ENCODE data around the gene TNFAIP3. TPM values are rescaled to one million over a fixed set of nuclear protein-coding genes. Genes with fewer than 3 reads are reported as not detected.

Gene TNFAIP3
- total RNA-seq, 1 experiment from 2014 or later, result 19.2 TPM

GRCh38 chr6:137873273-137873762, 6.3 kb downstream of the TNFAIP3 start:
- in situ Hi-C loops (cut with HindIII; ENCODE audit: low pct_unique_long_range_greater_than_20kb, low sequenced_read_pairs), result no loop called here

DNA sequence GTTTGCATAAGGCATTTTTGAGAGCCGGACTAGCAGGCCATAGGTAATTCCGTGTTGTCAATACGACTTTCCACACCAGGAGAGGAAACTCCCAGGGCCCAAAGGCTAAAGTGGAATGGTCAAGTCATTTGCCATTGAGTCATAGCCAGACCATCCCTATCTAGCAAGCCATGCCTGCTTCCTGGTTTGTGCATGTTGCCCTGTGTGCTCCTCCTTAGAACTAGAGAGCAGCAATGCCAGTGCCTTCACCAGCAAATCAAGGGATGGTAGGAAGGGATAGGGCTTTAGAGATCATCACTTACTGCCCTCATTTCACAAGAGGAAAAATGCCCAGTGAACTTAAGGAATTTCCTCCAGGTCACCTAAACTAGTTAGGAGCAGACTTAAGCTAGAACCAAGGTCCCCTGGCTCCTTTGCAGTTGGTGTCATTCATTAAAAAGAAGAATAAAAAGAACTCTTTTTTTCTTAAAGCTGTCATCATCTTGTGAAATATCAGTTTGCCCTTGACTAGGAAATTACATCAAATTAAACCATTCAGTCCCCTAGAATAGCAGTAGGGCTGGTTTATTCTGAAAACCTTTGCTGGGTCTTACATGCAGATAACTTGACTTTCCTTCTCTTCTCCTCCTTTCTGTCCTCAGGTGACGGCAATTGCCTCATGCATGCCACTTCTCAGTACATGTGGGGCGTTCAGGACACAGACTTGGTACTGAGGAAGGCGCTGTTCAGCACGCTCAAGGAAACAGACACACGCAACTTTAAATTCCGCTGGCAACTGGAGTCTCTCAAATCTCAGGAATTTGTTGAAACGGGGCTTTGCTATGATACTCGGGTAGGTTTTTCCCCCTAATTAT, 7.4 kb downstream of the TNFAIP3 start:
- peak; percentile 56 for DNase-seq (ENCODE audit: low read depth)
- in situ Hi-C loops (cut with HindIII; ENCODE audit: low pct_unique_long_range_greater_than_20kb, low sequenced_read_pairs), result no loop called here

More at GRCh38 chr6:137873273-137873762, 6.3 kb downstream of the TNFAIP3 start:
- peak; percentile 85 for DNase-seq (ENCODE audit: low read depth)

GRCh38 chr6:137875058-137875520, 8.0 kb downstream of the TNFAIP3 start:
- no peak for DNase-seq (ENCODE audit: low read depth)
- in situ Hi-C loops (cut with HindIII; ENCODE audit: low pct_unique_long_range_greater_than_20kb, low sequenced_read_pairs), result no loop called here

- in situ Hi-C loops (cut with HindIII; ENCODE audit: low pct_unique_long_range_greater_than_20kb, low sequenced_read_pairs), result no loop called here
- no peak for DNase-seq (ENCODE audit: low read depth)
Observed at GRCh38 chr6:137875606-137876005, 8.5 kb downstream of the TNFAIP3 start.

DNA sequence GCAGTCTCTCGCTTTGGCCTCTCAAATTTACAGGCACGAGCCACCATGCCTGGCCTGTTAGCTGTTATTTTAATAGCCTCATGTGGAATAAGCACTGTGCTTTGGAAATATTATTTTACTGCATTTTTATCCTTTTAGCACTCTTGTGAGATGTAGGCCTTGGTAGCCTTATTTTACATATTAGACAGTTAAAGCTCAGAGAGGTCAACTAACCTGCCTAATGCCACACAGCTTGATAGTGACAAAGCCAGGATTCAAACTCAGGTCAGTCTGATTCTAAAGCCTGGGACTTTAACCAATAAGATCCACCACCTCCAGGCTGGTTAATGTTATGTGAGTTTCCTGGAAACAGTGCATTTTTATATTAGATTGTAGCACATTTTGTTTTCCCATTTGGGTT, 9.5 kb downstream of the TNFAIP3 start:
- no peak for DNase-seq (ENCODE audit: low read depth)
- in situ Hi-C loops (cut with HindIII; ENCODE audit: low pct_unique_long_range_greater_than_20kb, low sequenced_read_pairs), result no loop called here

DNA sequence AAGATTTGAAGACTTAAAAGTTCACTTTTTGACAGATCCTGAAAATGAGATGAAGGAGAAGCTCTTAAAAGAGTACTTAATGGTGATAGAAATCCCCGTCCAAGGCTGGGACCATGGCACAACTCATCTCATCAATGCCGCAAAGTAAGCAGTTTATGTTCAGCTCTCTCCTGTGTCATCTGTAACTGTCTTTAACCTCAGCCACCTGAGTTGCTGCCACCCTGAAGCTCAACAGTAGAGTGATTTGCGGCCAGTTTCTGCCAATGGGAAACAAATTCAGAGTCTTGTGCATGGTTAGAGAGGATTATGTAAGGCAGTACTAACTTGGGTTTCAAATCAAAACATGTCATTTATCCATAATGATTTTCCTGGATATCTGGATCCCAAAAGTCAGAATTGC, 10.1 kb downstream of the TNFAIP3 start:
- DNase-seq (ENCODE audit: low read depth), result no peak
- in situ Hi-C loops (cut with HindIII; ENCODE audit: low pct_unique_long_range_greater_than_20kb, low sequenced_read_pairs), result no loop called here

- no peak for DNase-seq (ENCODE audit: low read depth)
- in situ Hi-C loops (cut with HindIII; ENCODE audit: low pct_unique_long_range_greater_than_20kb, low sequenced_read_pairs), result no loop called here
Observed at GRCh38 chr6:137877606-137878005, 10.5 kb downstream of the TNFAIP3 start.

GRCh38 chr6:137878029-137878428, 11.0 kb downstream of the TNFAIP3 start:
- in situ Hi-C loops (cut with HindIII; ENCODE audit: low pct_unique_long_range_greater_than_20kb, low sequenced_read_pairs), result no loop called here
- no peak for DNase-seq (ENCODE audit: low read depth)

DNA sequence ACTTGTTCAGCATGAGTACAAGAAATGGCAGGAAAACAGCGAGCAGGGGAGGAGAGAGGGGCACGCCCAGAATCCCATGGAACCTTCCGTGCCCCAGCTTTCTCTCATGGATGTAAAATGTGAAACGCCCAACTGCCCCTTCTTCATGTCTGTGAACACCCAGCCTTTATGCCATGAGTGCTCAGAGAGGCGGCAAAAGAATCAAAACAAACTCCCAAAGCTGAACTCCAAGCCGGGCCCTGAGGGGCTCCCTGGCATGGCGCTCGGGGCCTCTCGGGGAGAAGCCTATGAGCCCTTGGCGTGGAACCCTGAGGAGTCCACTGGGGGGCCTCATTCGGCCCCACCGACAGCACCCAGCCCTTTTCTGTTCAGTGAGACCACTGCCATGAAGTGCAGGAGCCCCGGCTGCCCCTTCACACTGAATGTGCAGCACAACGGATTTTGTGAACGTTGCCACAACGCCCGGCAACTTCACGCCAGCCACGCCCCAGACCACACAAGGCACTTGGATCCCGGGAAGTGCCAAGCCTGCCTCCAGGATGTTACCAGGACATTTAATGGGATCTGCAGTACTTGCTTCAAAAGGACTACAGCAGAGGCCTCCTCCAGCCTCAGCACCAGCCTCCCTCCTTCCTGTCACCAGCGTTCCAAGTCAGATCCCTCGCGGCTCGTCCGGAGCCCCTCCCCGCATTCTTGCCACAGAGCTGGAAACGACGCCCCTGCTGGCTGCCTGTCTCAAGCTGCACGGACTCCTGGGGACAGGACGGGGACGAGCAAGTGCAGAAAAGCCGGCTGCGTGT, 11.6 kb downstream of the TNFAIP3 start:
- in situ Hi-C loops (cut with HindIII; ENCODE audit: low pct_unique_long_range_greater_than_20kb, low sequenced_read_pairs), result no loop called here
- no peak for DNase-seq (ENCODE audit: low read depth)

DNA sequence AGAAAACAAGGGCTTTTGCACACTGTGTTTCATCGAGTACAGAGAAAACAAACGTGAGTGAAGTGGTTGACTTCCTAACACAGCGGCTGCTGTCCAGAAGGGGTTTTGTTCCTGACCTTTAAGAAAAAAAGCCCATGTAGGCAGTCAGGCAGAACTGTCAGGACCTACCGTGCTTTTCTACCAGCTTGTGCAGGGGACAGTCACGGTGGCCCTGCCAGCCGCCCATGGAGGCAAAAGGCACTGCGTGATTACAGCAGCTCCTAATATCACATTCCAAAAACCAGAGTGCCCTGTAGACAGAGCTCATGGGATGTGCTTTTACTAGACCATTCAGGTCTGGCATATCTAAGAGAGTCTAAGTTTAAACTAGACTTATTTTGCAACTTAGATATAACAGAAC, 12.2 kb downstream of the TNFAIP3 start:
- in situ Hi-C loops (cut with HindIII; ENCODE audit: low pct_unique_long_range_greater_than_20kb, low sequenced_read_pairs), result no loop called here
- DNase-seq (ENCODE audit: low read depth), result no peak

DNA sequence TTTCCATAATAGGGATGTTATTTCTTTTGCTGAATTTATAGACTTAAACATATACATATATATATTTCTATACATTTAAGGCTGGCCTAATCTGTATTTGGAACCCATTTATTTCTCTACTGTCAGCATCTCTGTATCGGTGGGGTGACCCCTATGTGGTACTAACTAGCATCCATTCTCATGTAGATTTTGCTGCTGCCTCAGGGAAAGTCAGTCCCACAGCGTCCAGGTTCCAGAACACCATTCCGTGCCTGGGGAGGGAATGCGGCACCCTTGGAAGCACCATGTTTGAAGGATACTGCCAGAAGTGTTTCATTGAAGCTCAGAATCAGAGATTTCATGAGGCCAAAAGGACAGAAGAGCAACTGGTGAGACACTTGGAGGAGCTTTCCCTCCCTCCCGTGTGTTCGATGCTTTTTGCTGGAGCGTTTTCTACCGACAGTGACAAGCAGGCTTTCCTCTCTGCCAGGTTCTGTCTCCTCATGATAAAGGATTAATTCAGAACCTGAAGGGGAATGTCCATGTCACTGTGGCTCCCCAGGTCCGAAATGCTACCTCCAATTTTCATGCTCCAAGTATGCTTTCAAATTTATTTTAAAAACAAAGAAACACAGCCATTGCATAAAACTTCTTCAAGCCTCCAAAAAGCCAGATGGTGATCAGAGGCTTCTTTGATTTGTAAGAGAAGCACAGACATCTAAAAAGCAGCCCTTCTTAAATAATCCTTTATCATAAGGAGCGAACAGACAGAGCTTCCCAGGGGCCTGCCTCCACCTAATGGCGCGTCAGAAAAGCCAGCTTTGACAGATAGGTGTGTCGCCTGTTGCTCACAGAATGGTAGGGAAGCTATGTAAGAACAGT, 13.1 kb downstream of the TNFAIP3 start:
- in situ Hi-C loops (cut with HindIII; ENCODE audit: low pct_unique_long_range_greater_than_20kb, low sequenced_read_pairs), result no loop called here
- DNase-seq (ENCODE audit: low read depth), result no peak

DNA sequence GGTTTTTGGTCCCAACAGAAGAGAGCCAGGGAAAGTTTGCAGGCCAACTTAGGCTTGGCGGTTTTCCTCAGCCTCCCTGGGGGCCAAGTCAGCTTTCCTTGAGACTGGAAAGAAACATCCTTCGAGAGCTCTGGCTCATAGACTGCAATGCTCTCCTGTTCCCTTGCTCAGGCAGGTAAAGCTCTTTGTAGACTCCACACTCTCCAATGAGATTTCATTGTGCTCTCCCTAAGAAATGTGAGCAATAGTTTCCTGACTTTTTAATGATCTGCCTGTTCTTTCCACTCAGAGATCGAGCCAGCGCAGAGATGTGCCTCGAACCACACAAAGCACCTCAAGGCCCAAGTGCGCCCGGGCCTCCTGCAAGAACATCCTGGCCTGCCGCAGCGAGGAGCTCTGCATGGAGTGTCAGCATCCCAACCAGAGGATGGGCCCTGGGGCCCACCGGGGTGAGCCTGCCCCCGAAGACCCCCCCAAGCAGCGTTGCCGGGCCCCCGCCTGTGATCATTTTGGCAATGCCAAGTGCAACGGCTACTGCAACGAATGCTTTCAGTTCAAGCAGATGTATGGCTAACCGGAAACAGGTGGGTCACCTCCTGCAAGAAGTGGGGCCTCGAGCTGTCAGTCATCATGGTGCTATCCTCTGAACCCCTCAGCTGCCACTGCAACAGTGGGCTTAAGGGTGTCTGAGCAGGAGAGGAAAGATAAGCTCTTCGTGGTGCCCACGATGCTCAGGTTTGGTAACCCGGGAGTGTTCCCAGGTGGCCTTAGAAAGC, 13.9 kb downstream of the TNFAIP3 start:
- in situ Hi-C loops (cut with HindIII; ENCODE audit: low pct_unique_long_range_greater_than_20kb, low sequenced_read_pairs), result no loop called here
- no peak for DNase-seq (ENCODE audit: low read depth)

DNA sequence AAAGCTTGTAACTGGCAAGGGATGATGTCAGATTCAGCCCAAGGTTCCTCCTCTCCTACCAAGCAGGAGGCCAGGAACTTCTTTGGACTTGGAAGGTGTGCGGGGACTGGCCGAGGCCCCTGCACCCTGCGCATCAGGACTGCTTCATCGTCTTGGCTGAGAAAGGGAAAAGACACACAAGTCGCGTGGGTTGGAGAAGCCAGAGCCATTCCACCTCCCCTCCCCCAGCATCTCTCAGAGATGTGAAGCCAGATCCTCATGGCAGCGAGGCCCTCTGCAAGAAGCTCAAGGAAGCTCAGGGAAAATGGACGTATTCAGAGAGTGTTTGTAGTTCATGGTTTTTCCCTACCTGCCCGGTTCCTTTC, 14.4 kb downstream of the TNFAIP3 start:
- DNase-seq (ENCODE audit: low read depth), result no peak
- in situ Hi-C loops (cut with HindIII; ENCODE audit: low pct_unique_long_range_greater_than_20kb, low sequenced_read_pairs), result no loop called here

DNA sequence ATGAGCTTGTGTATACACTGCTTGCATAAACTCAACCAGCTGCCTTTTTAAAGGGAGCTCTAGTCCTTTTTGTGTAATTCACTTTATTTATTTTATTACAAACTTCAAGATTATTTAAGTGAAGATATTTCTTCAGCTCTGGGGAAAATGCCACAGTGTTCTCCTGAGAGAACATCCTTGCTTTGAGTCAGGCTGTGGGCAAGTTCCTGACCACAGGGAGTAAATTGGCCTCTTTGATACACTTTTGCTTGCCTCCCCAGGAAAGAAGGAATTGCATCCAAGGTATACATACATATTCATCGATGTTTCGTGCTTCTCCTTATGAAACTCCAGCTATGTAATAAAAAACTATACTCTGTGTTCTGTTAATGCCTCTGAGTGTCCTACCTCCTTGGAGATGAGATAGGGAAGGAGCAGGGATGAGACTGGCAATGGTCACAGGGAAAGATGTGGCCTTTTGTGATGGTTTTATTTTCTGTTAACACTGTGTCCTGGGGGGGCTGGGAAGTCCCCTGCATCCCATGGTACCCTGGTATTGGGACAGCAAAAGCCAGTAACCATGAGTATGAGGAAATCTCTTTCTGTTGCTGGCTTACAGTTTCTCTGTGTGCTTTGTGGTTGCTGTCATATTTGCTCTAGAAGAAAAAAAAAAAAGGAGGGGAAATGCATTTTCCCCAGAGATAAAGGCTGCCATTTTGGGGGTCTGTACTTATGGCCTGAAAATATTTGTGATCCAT, 15.3 kb downstream of the TNFAIP3 start:
- in situ Hi-C loops (cut with HindIII; ENCODE audit: low pct_unique_long_range_greater_than_20kb, low sequenced_read_pairs), result no loop called here
- DNase-seq (ENCODE audit: low read depth), result no peak

DNA sequence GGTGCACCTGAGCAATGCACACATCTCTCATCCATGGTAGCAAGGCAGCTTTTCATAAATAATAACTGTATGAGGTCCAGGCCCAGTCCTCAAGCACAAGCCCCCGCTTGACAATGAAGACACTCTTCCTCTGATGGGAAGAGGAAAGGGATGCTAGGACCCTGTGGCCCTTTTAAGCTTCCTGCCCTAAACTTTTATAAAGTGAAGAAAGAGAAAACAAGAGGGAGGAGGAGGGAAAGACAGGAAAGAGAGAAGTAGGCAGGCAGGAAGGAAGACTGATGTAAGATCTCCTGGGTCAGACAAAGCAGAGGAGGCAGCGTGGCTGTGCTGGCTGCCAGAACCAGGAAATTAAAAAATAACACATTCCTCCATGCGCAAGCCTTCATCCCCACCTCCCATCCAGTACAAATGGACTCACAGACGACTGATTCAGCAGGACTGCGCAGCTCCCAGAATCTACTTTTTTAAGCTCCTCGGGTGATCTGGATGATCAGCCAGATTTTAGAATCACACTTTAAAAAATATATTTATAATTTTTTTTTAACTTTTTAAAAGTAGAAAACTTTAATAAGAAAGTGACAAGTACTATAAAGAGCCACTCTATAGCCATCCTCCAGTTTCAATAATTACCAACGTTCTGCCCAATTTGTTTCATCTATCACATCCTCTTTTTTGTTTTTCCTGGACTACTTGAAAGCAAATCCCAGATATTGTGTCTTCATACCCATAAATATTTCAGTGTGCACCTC, 16.5 kb downstream of the TNFAIP3 start:
- no peak for DNase-seq (ENCODE audit: low read depth)
- in situ Hi-C loops (cut with HindIII; ENCODE audit: low pct_unique_long_range_greater_than_20kb, low sequenced_read_pairs), result no loop called here

GRCh38 chr6:137884149-137884909, 17.3 kb downstream of the TNFAIP3 start:
- DNase-seq (ENCODE audit: low read depth), result no peak

More at GRCh38 chr6:137884149-137884909, 17.3 kb downstream of the TNFAIP3 start:
- in situ Hi-C loops (cut with HindIII; ENCODE audit: low pct_unique_long_range_greater_than_20kb, low sequenced_read_pairs), result no loop called here

Data from Caki2 (cell line).